Activated naive CD8-positive, alpha-beta T cell treated with anti-CD3 and anti-CD28 coated beads, Interleukin-2, amount 50 U/mL, for 16 hours (primary cell): ENCODE measurements around the gene GUCA1A.
"Not testable (repeated sequence)": the region's sequence is repeated elsewhere in the genome, so short reads cannot be mapped to it uniquely, and the experiment has no call there.

Source experiments
- DNase-seq: peaks from one replicate; pipeline ENCODE4 v3.0.0-alpha.2; 2020; ENCODE audit warnings: low read depth, low spot score

GUCA1A gene

GRCh38 chr6:42147138-42147562, 26.0 kb upstream of the GUCA1A start:
- DNase-seq, result no peak

GRCh38 chr6:42148058-42148457, 25.1 kb upstream of the GUCA1A start:
- DNase-seq, result no peak

GRCh38 chr6:42150254-42150653, 22.9 kb upstream of the GUCA1A start:
- DNase-seq, result no peak

- DNase-seq, result no peak
Observed at GRCh38 chr6:42152024-42152423, 21.1 kb upstream of the GUCA1A start.

GRCh38 chr6:42152528-42153213, 20.5 kb upstream of the GUCA1A start:
- not testable (repeated sequence) for DNase-seq

GRCh38 chr6:42153921-42154320, 19.2 kb upstream of the GUCA1A start:
- no peak for DNase-seq

GRCh38 chr6:42154461-42155209, 18.5 kb upstream of the GUCA1A start:
- no peak for DNase-seq

GRCh38 chr6:42155293-42155692, 17.9 kb upstream of the GUCA1A start:
- DNase-seq, result no peak

- DNase-seq, result no peak
Observed at GRCh38 chr6:42156638-42157037, 16.5 kb upstream of the GUCA1A start.

- no peak for DNase-seq
Observed at GRCh38 chr6:42158011-42158410, 15.2 kb upstream of the GUCA1A start.

GRCh38 chr6:42158631-42159030, 14.5 kb upstream of the GUCA1A start:
- no peak for DNase-seq

- no peak for DNase-seq
Observed at GRCh38 chr6:42159431-42160024, 13.6 kb upstream of the GUCA1A start.

- no peak for DNase-seq
Observed at GRCh38 chr6:42162384-42162783, 10.8 kb upstream of the GUCA1A start.

- no peak for DNase-seq
Observed at GRCh38 chr6:42162812-42163211, 10.4 kb upstream of the GUCA1A start.

GRCh38 chr6:42163981-42164380, 9.2 kb upstream of the GUCA1A start:
- DNase-seq, result no peak

GRCh38 chr6:42165016-42165415, 8.1 kb upstream of the GUCA1A start:
- DNase-seq, result no peak

- peak; percentile 68 for DNase-seq
Observed at GRCh38 chr6:42166444-42167141, 6.6 kb upstream of the GUCA1A start.

- no peak for DNase-seq
Observed at GRCh38 chr6:42168650-42169049, 4.5 kb upstream of the GUCA1A start.

- not testable (repeated sequence) for DNase-seq
Observed at GRCh38 chr6:42169780-42170179, 3.4 kb upstream of the GUCA1A start.

GRCh38 chr6:42171813-42172581, 1.2 kb upstream of the GUCA1A start:
- DNase-seq, result no peak

- no peak for DNase-seq
Observed at GRCh38 chr6:42175860-42176259, 2.7 kb downstream of the GUCA1A start.
